BE2C (cell line): ENCODE results near the gene WFDC2. TPM values are rescaled to one million over a fixed set of nuclear protein-coding genes. Genes with fewer than 3 reads are reported as not detected.

ENCODE experiments used
- DNase-seq: peaks from one replicate; pipeline ENCODE4 v3.0.0-alpha.2; 2020
- H3K27me3 ChIP-seq: fragments of 250-450 bp; sonication (Bioruptor Pico); 2 replicates; pipeline ENCODE4 v1.5.1; 2020; ENCODE audit warnings: mild to moderate bottlenecking
- H3K36me3 ChIP-seq: fragments of 250-450 bp; sonication (Bioruptor Pico); 2 replicates; pipeline ENCODE4 v1.5.1; 2020; ENCODE audit warnings: mild to moderate bottlenecking
- H3K4me1 ChIP-seq: fragments of 250-450 bp; sonication (Bioruptor Pico); 2 replicates; pipeline ENCODE4 v1.5.1; 2020
- H3K4me3 ChIP-seq: 2 replicates; pipeline ENCODE4 v1.5.1; 2011; ENCODE audit warnings: low read depth, low read length
- H3K9me3 ChIP-seq: fragments of 250-450 bp; sonication (Bioruptor Pico); 2 replicates; pipeline ENCODE4 v1.5.1; 2020
- CTCF ChIP-seq: IDR thresholded peaks from 2 replicates; pipeline ENCODE4 v1.5.1; 2012; ENCODE audit warnings: mild to moderate bottlenecking, low read depth, low read length
- polyA plus RNA-seq: library from polyadenylated mRNA; unstranded; fragments of >200 nt; gene quantifications from one replicate; pipeline ENCODE4 v1.2.1, GENCODE V29; 2012; ENCODE audit warnings: low read depth, missing spikeins; ENCODE audit not compliant: insufficient read length, insufficient read depth

The WFDC2 gene, protein sequence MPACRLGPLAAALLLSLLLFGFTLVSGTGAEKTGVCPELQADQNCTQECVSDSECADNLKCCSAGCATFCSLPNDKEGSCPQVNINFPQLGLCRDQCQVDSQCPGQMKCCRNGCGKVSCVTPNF
- polyA plus RNA-seq, result not detected

DNA sequence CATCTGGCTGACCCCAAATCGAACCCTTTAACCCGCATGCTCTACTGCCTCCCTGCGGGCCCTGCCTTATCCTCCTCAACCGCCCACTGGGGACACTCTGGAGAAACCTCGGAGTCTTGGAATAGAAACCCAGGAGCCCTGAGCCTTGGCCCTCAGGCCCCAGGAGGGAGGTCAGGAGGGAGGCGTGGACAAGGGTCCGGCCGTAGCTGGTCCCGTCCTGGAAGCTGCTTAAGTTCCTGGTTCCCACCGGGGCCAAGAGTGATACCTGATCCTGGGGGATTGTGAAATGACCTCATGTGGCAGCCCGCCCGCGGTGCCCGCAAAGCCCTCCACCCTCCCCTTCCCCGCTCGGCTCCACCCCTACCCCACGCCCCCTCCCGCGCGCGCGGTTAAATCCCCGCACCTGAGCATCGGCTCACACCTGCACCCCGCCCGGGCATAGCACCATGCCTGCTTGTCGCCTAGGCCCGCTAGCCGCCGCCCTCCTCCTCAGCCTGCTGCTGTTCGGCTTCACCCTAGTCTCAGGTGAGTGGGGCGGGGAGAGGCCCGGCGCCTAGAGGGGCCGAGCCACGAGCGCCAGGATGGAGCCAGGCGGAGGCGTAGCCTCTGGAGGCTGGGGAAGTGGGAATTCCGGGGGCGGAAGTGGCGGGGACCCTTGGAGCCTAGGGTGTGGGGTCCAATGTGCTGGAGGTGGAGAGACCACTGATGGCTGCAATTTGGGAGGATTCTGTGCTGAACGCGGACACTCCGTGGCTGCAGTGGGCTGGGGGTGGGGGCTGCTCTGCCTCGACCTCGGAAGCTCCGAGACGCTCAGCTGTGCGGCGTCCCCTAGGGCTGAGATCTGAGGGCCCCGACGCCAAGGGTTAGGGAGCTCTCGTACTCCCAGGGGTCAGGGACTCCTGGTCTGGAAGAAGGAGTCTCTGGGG lies at the start of gene WFDC2:
Gene WFDC2, plus strand, starts transcription at position 418 of the 926 bp plus-strand sequence. Its CDS starts 29 bp downstream, at position 447.
- Histone ChIP-seq H3K27me3 (peaks cover 73% of the 10 kb centered on the region), H3K4me3 (peak within 1 kb of the TSS; percentile 29), H3K9me3 (0 out of 2 replicates have a peak, but pooled peaks cover 2% of the 10 kb centered on the region), H3K4me1 (no peaks in the 10 kb centered on the region), H3K36me3 (no peaks in the 10 kb centered on the region)
- no peak for TF ChIP-seq CTCF
- DNase-seq, result no peak

- no peak for DNase-seq
- Histone ChIP-seq H3K36me3 (peaks cover 28% of the 10 kb centered on the region), H3K9me3 (no peaks in the 10 kb centered on the region), H3K27me3 (no peaks in the 10 kb centered on the region), H3K4me1 (no peaks in the 10 kb centered on the region), H3K4me3 (no peak overlapping the region)
- TF ChIP-seq CTCF, result no peak
Observed at GRCh38 chr20:45420125-45420524, 49.4 kb upstream of the WFDC2 start.

GRCh38 chr20:45423700-45424099 lies 45.9 kb upstream of the WFDC2 start:
- Histone ChIP-seq H3K4me1 (peaks cover 4% of the 10 kb centered on the region), H3K27me3 (no peaks in the 10 kb centered on the region), H3K36me3 (peaks cover 28% of the 10 kb centered on the region), H3K4me3 (no peak overlapping the region), H3K9me3 (no peaks in the 10 kb centered on the region)
- no peak for TF ChIP-seq CTCF
- DNase-seq, result no peak

GRCh38 chr20:45425561-45425960 lies 44.0 kb upstream of the WFDC2 start:
- no peaks in the 10 kb centered on the region for H3K27me3 ChIP-seq
- no peak for DNase-seq
- H3K9me3 ChIP-seq, result no peaks in the 10 kb centered on the region
- no peak overlapping the region for H3K4me3 ChIP-seq
- H3K36me3 ChIP-seq, result peaks cover 19% of the 10 kb centered on the region
- TF ChIP-seq CTCF, result no peak
- peaks cover 4% of the 10 kb centered on the region for H3K4me1 ChIP-seq

DNA sequence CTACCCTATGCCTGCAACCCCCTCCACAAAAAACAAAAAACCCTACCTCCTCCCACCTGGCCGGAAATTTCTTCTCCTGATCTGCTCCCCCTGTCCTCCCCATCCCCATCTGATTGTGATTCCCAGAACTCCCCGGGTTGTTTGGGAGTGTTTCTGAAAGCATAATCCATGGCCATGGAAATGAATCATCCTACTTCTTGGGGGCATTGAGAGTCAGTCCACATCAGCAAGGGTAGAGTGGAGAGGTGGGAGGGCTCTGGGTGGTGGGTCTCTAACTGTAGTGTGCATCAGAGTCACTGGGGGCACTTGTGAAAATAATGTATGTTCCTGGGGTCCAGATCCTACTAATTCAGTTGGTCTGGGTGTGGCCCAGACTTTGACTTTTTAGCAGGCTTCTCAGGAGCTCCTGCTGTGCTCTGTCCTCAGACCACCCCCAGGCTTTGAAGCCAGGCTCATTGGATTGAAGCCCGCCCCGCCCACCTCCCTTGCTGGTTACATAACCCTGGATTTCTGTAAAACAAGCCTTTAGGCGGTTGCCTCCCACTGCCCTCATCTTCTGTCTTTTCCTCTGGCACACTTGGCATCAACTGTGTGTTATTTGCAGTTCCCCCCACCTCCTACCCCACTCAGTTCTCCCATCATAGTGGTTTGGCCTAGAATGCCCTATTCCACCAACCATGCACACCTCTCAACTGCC lies 43.1 kb upstream of the WFDC2 start:
- peaks cover 11% of the 10 kb centered on the region for H3K36me3 ChIP-seq
- no peaks in the 10 kb centered on the region for H3K9me3 ChIP-seq
- DNase-seq, result peak; percentile 46
- TF ChIP-seq CTCF, result no peak
- H3K4me3 ChIP-seq, result no peak overlapping the region
- H3K27me3 ChIP-seq, result no peaks in the 10 kb centered on the region
- H3K4me1 ChIP-seq, result peaks cover 4% of the 10 kb centered on the region
